ENCODE data around the gene SLC12A5.
"Not testable (repeated sequence)": the region's sequence is repeated elsewhere in the genome, so short reads cannot be mapped to it uniquely, and the experiment has no call there.

Gene SLC12A5

DNA sequence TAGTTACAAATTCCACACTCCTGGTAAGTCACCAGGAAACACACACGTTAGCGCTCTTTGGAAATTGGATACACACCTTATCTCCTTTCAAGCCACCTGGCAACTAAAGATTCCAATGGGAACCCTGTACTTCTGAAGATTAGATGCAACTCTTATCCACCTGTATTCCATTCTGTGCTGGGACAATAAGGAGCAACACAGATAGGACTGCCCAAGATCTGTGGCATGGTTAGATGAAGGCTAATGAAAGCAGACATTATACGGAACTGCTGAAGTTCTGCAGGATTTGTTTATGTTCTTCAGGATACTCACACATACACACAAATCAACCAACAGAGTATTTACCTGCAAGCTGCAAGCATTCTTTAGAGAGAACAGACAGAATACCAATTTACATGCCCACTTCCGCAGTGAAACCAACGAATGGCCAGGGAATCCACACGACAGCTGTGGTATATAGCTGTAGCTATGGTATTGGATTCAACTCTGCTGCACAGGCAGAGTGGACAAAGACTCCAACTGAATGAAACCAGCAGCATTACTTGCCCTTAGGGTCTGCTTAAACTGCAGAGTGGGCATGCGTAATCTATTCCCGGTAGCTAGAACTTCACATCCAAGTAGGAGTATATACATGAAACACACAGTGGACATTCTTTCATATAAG lies 48.8 kb downstream of the SLC12A5 start:
- DNase-seq (ENCODE audit: low read depth in 2 of 2): no peak

DNA sequence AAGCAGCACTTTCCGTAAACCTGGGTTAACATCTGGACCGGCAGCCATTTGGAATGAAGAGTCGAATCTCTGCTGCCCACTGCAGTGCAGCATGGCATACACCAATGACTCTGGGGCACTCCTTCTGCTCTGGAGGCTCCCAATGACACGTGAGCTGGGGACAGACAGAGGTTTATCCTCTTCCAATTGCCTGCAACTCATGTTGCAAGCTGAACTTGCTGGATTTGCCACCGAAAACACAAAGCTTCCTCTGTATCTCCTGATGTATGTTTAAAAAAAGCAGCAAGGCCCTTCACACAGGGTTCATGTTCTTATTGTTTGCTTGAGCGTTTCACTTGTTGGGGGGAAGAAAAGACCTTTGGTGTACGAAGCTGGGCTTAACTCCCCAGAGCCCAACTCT lies 49.9 kb downstream of the SLC12A5 start:
- no peak for DNase-seq (ENCODE audit: low read depth in 2 of 2)

DNA sequence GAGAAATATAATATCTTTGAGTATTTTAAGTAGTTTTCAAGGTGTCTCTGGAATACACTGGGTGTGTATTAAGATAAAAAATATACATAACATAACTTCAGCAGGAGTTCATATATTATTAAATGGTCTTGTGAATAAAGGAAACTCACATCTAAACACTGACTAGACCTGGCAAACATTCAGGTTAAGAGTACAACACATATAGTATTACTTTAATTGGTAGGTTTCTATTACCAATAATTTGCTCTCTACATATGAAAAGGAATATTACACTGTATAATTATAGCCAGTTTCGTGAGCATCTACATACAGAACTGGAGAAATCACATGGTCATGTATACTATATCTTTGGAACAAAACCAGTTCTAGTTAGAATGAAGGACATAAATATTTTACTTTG lies 52.1 kb downstream of the SLC12A5 start:
- no peak for DNase-seq (ENCODE audit: low read depth in 2 of 2)

DNA sequence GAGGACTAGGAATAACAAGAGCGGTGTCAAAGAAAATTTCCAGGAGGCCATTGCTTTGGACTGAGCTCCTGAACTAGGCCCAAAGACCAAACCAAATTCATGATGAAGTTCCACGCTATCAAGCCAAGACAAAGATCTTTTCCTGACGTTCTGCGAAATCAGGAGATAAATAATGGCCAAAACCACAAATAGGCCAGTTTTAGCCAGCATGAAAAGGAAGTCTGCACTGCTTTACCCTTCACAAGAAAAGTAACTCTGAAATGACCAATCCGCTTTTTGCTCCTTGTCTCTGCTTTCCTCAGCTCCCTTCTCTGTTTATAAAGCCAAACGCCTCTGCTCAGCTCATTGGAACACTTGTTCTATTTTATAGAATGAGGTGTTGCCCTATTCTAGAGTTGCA lies 54.1 kb downstream of the SLC12A5 start:
- no peak for DNase-seq (ENCODE audit: low read depth in 2 of 2)

DNA sequence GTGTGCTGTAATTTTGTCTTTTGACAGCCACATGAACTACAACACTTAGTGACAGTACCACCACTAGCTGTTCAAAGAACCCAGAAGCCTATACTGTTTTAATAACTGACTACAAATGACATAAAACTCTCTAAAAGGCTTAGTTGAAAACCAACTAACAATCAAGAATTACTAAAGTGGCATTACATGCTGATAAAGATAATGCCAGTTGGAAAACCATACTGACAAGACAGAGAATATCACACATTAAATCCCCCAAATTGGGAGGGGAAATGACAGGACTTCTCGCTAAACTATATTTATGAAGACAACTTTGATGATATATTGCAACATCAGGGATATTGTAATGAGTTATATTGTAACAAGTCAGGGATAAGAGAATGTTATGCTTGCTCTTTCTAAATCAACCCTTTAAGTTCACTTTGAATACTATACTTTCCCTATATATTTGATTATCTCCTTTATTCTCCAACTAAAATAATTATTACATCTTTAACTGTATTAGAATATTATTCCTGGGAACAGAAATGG lies 54.6 kb downstream of the SLC12A5 start:
- no peak for DNase-seq (ENCODE audit: low read depth in 2 of 2)

DNA sequence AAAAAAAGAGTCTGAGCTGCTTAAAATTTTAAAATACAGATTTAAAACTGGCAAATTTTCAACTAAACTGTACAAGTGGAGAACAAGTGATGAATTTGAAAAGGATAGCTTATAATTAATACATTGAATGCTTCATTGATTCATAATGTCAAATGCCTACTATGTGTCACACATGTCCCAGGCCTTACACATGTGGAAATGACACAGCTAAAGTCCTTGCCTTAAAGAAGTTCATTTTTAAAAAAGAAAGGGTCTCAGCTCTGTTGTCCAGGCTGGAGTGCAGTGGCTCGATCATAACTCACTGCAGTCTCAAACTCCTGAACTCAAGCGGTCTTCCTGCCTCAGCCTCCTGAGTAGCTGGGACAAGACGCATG lies 55.8 kb downstream of the SLC12A5 start:
- no peak for DNase-seq (ENCODE audit: low read depth in 2 of 2)

DNA sequence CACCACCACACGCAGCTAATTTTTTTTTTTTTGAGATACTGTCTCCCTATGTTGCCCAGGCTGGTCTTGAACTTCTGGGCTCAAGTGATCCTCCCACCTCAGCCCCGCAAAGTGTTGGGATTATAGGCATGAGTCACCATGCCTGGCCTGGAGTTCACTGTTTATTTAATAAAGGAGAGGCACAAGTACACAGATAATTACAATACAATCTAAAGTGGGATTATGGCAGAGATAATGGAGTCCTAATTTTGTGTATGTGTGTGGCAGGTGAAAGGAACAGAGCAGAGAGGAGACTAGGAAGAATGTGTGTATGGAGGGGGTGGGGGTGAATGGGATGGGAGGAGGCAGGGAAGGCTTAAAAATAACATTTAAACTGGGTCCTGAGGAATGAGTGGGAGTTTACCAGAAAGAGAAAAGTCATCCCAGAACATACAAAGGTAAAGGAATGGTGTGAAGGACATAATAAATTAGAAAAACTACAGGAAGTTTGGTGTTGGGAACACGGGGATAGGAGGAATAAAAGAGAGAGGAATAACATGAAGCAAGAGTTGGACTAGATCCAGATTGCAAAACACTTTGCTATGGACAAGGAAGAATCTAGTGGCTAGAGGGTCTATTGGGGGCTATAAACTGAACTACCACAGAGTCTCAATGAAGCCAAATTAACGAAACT lies 56.3 kb downstream of the SLC12A5 start:
- DNase-seq (ENCODE audit: low read depth in 2 of 2): no peak

DNA sequence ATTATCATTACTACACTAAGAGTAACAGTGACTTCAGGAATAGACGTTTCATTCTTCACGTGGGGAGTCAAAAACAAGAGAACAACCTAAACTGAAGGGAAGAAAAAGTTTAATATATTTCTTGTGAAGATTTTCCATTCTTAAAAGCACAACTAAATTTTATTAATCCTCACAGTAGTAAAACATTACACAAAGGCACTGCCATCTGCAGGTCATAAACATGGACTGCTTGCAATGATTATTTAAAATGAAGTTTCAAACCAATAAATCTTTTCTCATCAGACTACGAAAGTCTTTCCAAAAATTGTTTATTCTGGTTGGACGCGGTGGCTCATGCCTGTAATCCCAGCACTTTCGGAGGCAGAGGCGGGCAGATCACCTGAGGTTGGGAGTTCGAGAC lies 58.1 kb downstream of the SLC12A5 start:
- no peak for DNase-seq (ENCODE audit: low read depth in 2 of 2)

DNA sequence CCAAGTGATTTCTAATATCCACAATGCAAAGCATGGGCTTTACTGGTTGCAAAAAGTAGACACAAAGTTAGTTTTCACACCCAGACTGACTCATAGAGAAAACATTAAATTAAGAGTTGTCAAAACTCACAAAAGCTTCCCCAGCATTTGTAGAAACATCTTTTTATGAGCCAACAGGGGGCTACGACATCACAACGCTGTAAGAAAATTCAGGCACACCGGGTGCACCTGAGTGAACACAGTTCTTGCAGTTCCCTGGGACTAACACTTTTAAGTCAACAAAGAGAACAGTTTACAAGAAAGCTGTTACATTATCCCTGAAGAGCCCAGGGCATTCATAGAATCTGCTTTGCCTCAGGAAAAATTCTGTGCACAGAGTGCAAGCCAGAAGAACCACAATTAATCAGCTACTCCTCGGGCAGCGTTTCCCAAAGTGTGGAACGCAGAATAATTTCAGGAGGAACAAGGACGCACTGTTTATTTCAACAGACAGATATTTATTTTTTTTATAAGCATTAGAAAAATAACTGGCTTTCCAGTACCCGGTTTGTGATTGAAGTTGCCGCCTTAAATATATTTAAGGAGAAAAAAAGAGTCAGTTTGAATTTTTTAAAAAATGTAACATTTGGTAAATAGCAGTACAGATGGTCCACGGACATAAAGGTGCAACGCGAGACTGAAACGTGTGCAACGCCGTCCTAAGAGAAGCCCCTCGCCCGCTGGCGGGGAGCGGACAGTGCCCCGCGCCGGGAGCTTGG lies 59.6 kb downstream of the SLC12A5 start:
- DNase-seq (ENCODE audit: low read depth in 2 of 2): no peak

DNA sequence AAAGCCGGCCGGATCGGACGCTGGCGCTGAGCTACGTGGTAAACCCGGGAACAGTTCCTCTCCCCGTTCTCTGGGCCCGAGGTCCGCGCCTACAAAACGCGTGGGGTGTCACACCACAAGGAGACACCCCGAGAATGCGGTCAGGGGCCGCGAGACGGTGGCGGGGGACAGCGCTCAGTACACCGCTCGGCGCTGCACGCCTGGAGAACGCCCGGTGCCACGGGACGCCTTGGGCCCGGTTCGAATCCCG lies 60.1 kb downstream of the SLC12A5 start:
- DNase-seq (ENCODE audit: low read depth in 2 of 2): peak in 1 of 2 experiments; percentile 60

DNA sequence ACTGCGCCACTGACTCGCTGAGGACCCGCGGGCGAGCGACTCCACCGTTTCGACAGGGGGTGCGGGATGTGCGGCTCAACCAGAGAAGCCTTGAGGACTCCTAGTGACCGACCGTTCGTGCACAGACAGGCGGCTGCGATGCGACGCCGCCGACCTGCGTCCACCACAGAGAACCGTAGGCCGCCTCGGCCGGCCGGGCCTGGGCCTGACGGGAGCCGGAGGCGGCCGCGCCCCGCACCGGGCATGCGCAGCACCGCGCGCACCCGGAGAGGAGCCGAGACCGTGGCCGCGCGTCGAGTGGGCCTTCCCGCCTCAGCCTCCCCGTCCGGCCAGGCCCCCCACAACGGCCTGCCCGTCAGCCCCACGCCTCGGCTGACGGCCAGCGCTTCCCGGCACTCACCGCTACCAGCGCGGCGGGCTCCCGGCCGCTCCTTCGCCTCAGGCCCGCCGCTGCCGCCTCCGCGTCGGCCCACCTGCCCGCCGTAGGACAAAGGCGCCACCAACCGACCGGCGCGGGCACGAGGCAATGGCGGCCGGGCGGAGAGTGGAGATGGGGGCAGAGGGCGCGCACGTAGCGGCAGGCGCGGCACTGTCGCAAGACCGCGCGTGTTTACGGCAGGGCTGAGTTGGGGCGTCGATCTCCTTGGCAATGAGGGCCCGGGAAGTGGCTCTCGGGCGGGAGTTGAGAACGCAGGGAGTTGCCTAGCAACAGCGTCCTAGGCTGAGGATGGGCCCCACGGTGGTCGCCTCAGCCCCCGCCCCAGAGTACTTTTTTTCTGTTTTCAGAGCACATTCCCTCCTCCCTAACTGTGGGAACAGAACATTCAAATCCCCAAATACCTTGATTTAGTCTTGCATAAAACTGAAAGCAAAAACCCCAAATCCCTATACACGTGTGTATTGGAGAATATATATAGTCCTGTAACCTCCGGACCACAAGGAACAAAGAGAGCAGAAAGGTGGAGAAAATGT lies 60.7 kb downstream of the SLC12A5 start, which contains the start of gene NCOA5:
Gene NCOA5 (minus strand): TSS at position 546 of the 972 bp plus-strand sequence. CDS start 10,538 bp downstream, outside the sequence.
- DNase-seq (ENCODE audit: low read depth in 2 of 2): peak; percentile 87 to 92

DNA sequence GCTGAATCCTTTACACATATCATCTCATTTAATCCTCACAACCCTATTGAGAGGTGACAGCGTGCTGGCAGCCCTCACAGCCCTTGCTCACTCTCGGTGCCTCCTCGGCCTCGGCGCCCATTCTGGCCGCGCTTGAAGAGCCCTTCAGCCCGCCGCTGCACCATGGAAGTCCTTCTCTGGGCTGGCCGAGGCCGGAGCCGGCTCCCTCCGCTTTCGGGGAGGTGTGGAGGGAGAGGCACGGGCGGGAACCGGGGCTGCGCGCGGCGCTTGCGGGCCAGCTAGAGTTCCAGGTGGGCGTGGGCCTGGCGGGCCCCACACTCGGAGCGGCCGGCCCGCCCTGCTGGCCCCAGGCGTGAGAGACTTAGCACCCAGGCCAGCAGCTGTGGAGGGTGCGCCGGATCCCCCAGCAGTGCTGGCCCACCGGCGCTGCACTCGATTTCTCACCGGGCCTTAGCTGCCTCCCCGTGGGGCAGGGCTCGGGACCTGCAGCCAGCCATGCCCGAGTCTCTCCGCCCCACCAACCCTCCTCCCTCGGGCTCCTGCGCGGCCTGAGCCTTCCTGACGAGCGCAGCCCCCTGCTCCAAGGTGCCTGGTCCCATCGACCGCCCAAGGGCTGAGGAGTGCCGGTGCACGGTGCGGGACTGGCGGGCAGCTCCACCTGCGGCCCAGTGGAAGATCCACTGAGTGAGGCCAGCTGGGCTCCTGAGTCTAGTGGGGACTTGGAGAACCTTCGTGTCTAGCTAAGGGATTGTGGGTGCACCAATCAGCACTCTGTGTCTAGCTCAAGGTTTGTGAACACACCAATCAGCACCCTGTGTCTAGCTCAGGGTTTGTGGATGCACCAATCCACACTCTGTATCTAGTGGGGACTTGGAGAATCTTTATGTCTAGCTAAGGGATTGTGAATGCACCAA lies 62.9 kb downstream of the SLC12A5 start:
- not testable (repeated sequence) for DNase-seq (ENCODE audit: low read depth in 2 of 2)

DNA sequence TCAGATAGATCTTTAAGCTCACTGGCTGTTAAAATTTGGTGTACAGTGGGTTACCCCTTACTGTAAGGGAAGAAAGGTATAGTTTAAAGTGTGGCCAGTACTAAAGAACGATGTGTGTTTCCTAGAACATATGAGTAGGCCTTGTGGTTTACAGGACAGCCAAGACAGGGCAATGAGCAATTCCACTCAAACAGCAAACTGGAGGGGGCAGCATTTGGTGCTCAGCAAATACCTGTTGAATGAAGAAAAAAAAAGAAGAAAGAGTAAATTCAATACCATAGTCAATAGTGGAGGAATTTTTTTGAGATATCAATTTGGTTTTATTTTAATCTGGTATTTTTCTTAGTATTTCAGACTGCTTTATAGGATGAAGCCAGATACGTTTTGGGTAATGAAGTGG lies 64.5 kb downstream of the SLC12A5 start:
- DNase-seq (ENCODE audit: low read depth in 2 of 2): no peak

DNA sequence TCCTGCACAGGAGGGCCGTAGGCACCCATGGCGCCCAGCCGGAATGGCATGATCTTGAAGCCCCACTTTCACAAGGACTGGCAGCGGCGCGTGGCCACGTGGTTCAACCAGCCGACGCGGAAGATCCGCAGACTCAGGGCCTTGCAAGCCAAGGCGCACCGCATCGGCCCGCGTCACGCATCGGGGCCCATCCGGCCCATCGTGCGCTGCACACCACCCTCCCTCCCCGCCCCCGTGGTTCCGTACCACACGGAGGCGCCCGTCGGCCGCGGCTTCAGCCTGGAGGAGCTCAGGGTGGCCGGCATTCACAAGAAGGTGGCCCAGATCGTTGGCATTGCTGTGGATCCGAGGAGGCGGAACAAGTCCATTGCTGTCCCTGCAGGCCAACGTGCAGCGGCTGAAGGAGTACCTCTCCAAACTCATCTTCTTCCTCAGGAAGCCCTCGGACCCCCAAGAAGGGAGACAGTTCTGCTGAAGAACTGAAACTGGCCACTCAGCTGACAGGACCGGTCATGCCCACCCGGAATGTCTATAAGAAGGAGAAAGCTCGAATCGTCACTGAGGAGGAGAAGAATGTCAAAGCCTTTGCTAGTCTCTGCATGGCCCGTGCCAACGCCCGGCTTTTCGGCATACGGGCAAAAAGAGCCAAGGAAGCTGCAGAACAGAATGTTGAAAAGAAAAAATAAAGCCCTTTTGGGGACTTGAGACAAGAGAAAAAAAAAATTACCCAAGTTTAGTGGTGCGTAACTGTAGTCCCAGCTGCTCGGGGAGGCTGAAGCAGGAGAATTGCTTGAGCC lies 70.7 kb downstream of the SLC12A5 start:
- no peak for DNase-seq (ENCODE audit: low read depth in 2 of 2)

DNA sequence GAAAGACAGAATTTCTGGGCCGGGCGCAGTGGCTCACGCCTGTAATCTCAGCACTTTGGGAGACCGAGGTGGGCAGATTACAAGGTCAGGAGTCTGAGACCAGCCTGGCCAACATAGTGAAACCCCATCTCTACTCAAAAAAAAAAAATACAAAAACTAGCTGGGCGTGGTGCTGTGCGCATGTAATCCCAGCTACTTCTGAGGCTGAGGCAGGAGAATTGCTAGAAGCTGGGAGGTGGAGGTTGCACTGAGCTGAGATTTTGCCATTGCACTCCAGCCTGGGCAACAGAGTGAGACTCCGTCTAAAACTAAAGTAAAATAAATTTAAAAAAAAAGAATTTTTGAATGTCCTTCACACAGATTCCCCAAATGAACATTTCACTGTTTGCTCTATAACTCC lies 71.4 kb downstream of the SLC12A5 start:
- not testable (repeated sequence) for DNase-seq (ENCODE audit: low read depth in 2 of 2)

DNA sequence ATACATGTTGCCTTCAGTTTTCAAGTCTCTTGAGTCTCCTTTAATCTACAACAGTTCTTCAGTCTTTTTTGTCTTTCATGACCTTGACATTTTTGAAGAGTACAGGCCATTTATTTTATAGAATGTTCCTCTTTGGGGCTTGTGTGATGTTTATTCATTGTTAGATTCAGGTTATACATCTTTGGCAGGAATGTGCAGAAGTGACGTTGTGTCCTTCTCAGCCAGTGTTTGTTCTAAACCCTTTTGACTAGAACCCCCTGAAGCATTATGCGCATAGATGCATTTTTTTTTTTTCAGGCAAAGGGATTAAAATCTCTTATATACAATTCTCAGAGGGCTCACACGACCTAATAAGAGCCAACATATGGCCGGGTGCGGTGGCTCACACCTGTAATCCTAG lies 72.0 kb downstream of the SLC12A5 start:
- no peak for DNase-seq (ENCODE audit: low read depth in 2 of 2)

DNA sequence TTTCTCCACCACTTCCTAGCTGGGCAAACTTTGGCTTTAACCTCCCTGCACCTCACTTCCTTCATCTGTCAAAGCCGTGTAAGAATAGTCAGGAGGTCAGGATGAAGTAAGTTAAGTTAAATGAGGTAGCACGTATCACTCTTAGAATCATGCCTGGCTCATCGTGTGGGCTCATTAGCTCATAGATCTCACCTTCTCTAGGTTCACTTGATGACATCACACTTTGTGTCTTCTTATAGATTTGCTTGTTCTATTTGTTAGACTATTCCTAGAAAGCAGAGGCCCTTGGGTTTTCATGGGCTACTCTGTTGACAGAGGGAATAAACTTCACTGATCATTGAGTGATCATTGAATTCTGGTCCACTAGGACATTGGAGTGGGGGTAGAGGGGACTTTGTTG lies 72.9 kb downstream of the SLC12A5 start:
- no peak for DNase-seq (ENCODE audit: low read depth in 2 of 2)

DNA sequence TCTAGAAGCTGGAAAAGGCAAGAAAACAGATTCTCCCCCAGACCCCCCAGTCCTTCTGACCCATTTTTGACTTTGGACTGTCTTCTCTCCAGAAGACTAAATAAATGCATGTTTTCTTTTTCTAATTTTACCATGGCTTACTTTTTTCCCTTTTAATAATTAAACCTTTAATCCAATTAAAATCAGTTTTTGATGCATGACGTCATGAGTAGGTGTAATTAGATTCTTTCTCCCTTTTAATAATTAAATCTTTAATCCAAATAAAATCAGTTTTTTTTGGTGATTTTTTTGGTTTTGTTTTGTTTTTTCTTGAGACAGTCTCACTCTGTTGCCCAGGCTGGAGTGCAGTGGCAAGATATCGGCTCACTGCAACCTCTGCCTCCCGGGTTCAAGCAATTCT lies 73.9 kb downstream of the SLC12A5 start:
- no peak for DNase-seq (ENCODE audit: low read depth in 2 of 2)

DNA sequence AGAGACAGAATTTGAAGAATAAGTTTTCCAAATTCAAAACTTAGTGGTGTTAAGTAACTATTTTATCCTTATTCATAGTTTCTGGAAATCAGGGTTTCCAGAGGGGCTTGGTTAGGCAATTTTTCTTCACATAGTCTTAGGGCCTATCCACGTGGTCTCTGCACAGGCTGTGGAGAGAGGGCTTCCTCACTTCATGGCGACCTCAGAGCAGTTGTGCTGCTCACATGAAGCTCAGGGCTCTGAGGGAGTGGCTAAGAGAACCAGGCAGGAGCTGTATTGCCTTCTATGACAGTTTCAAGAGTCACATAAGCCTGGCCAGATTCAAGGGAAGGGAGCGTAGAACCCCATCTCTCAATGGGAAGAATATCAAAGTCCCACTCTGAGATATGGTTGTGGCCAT lies 75.2 kb downstream of the SLC12A5 start:
- no peak for DNase-seq (ENCODE audit: low read depth in 2 of 2)

DNA sequence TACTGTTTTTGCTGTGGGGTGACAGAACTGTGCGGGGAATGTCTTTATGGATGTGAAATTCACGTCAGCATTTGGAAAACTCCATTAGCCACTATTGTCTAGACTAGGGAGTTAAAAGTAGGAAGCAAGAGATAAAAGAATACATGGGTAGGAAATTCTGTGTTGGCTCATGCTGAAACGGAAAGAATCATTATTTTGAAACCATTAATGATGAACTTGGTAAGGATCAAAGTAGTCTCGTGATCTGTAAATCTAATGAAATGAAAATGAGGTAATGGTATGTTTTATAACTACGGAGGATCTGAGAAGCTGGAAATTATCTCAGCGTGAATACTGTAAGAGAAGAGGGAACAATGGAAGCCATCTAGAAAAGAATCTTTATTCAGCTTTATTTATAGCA lies 78.0 kb downstream of the SLC12A5 start:
- DNase-seq (ENCODE audit: low read depth in 2 of 2): no peak

Measured in stimulated activated CD4-positive, alpha-beta T cell treated with anti-CD3 and anti-CD28 coated beads, Interleukin-12 subunit alpha, Interleukin-12 subunit beta, amount 100 ng/mL, for 24 hours (primary cell).